MCF 10A (cell line): ENCODE measurements around the gene SPDYC. TPM values are rescaled to one million over a fixed set of nuclear protein-coding genes. Genes with fewer than 3 reads are reported as not detected.

Experiments used
- BruUV-seq: library from RNA; stranded (reverse); fragments of 400-500 nt; replicated peaks from 2 replicates; lab custom pipeline; 2021; lab: Mats Ljungman, UMichigan
- CTCF ChIA-PET: fragments of 300-600 bp; sonication (Branson Sonifier 250); formaldehyde crosslinking; extraction: SDS; loops from one replicate; lab custom pipeline; 2021; ENCODE audit warnings: antibody characterized with exemption, inconsistent platforms; lab: Yijun Ruan, JAX
- POLR2A ChIA-PET: fragments of 300-600, 350-650 bp; sonication (Branson Sonifier 250); formaldehyde crosslinking; extraction: SDS; loops from one replicate; lab custom pipeline; 2020; ENCODE audit warnings: antibody characterized with exemption, inconsistent platforms; lab: Yijun Ruan, JAX
- DNase-seq: peaks from one replicate; pipeline ENCODE4 v3.0.0-alpha.2; 2018; ENCODE audit not compliant: unreplicated experiment
- H3K27ac Mint-ChIP-seq: one replicate; pipeline ENCODE4 v1.8.0; 2022; ENCODE audit warnings: mild to moderate bottlenecking, low read depth, mixed read lengths; ENCODE audit not compliant: unreplicated experiment
- H3K27me3 Mint-ChIP-seq: one replicate; pipeline ENCODE4 v1.8.0; 2022; ENCODE audit warnings: mixed read lengths; ENCODE audit not compliant: insufficient read depth, unreplicated experiment
- H3K36me3 Mint-ChIP-seq: one replicate; pipeline ENCODE4 v1.8.0; 2022; ENCODE audit warnings: mild to moderate bottlenecking, moderate library complexity, mixed read lengths; ENCODE audit not compliant: insufficient read depth, unreplicated experiment
- H3K4me1 Mint-ChIP-seq: one replicate; pipeline ENCODE4 v1.8.0; 2022; ENCODE audit warnings: mixed read lengths; ENCODE audit not compliant: insufficient read depth, unreplicated experiment
- H3K4me3 Mint-ChIP-seq: one replicate; pipeline ENCODE4 v1.8.0; 2022; ENCODE audit warnings: mild to moderate bottlenecking, moderate library complexity, mixed read lengths; ENCODE audit not compliant: unreplicated experiment
- H3K9me3 Mint-ChIP-seq: one replicate; pipeline ENCODE4 v1.8.0; 2022; ENCODE audit warnings: mixed read lengths; ENCODE audit not compliant: unreplicated experiment
- intact Hi-C: fragments of 100-400 bp; cut with micrococcal nuclease; formaldehyde crosslinking; loops from 2 replicates; pipeline ENCODE4 v1.14.1; 2022
- total RNA-seq: library from RNA; stranded (reverse); gene quantifications from 2 replicates; pipeline ENCODE4 v1.2.3, GENCODE V29; 2022
- TF ChIP-seq, protein P1 (sequence below): fragments of 200-600 bp; IDR thresholded peaks from one replicate; pipeline ENCODE4 v1.8.0; 2022; ENCODE audit warnings: antibody characterized with exemption, mild to moderate bottlenecking; ENCODE audit not compliant: unreplicated experiment

The SPDYC gene
- total RNA-seq, 1 experiment from 2014 or later: not detected

DNA sequence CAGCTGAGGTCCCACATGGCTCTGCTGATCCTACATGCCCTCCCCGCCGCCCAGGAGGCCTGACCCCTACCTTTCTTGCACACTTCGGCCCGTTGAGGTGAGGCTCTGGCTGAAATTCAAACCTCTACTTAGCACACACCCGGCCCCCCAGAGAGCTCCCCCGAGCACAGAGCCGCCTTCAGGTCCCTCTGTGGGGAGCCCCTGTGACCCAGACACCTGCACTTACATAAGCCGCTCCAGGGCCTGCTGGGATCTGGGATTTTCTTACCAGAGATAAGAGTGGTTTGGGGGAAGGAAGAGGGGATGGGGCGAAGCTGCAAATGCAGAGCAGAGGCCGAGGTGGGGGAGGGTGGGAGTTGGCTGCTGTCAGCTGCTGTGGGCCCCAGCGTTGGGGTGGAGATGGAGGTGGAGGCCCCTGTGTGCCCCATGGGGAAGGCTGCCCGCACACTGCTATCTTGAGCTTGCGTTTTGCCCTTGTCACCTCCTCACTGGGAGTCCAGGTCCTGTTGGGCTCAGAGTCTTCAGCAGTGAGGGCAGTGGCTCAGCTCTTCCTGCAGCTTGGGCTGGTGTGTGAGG lies 42.3 kb downstream of the SPDYC start:
- intact Hi-C loops: no loop called here
- DNase-seq: no peak
- ChIA-PET POLR2A (interaction anchor here (0.6 to 0.9 kb wide), 3 partner anchors 8 to 1084 kb away, joined by 3 to 4 read pairs (median 3); no protein-coding TSS in a partner anchor), CTCF (interaction anchor here (0.6 to 1.1 kb wide), 4 partner anchors 12 to 118 kb away, joined by 3 to 4 read pairs (median 3); no protein-coding TSS in a partner anchor)
- Mint-ChIP-seq H3K4me3 (no peak overlapping the region), H3K36me3 (peaks cover 35% of the 10 kb centered on the region), H3K27ac (no peak overlapping the region), H3K9me3 (peaks cover 8% of the 10 kb centered on the region), H3K4me1 (peaks cover 6% of the 10 kb centered on the region), H3K27me3 (no peaks in the 10 kb centered on the region)
- no TSS peak for BruUV-seq
- TF ChIP-seq, protein P1, sequence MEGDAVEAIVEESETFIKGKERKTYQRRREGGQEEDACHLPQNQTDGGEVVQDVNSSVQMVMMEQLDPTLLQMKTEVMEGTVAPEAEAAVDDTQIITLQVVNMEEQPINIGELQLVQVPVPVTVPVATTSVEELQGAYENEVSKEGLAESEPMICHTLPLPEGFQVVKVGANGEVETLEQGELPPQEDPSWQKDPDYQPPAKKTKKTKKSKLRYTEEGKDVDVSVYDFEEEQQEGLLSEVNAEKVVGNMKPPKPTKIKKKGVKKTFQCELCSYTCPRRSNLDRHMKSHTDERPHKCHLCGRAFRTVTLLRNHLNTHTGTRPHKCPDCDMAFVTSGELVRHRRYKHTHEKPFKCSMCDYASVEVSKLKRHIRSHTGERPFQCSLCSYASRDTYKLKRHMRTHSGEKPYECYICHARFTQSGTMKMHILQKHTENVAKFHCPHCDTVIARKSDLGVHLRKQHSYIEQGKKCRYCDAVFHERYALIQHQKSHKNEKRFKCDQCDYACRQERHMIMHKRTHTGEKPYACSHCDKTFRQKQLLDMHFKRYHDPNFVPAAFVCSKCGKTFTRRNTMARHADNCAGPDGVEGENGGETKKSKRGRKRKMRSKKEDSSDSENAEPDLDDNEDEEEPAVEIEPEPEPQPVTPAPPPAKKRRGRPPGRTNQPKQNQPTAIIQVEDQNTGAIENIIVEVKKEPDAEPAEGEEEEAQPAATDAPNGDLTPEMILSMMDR: no peak

DNA sequence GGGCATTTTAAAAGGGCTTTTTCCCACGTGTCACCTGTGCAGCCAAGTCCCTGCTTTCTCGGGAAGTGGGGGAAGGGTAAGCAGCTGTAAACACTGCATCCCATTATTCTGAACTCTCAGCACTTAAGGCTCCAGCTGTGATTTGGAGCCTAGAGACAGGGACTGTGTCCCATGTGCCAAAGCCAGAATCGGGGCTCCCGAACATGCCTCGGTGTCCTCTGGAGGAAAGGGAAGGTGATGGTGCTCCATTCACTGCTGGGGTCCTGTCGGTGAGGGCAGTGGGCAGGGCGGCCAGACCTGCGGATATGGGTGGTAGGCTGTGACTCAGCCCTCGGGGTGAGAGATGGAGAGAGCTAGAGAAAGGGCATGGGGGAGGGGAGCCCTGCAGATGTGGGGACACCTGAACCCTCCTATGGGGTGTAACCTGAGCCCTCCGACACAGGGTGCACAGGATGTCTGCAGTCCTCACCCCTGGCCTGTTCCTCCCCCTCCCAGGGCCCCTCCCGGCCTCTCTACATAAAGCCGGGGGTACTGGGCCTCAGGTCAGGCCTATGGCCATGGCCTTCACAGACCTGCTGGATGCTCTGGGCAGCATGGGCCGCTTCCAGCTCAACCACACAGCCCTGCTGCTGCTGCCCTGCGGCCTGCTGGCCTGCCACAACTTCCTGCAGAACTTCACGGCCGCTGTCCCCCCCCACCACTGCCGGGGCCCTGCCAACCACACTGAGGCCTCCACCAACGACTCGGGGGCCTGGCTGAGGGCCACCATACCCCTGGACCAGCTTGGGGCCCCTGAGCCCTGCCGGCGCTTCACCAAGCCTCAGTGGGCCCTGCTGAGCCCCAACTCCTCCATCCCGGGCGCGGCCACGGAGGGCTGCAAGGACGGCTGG lies 43.5 kb downstream of the SPDYC start:
- Mint-ChIP-seq H3K9me3 (peaks cover 8% of the 10 kb centered on the region), H3K4me1 (peaks cover 7% of the 10 kb centered on the region), H3K27ac (no peak overlapping the region), H3K4me3 (no peak overlapping the region), H3K27me3 (no peaks in the 10 kb centered on the region), H3K36me3 (peaks cover 24% of the 10 kb centered on the region)
- TF ChIP-seq, protein P1: no peak
- intact Hi-C loops: no loop called here
- ChIA-PET CTCF (interaction anchor here (0.7 to 1.2 kb wide), 3 partner anchors 9 to 15 kb away, joined by 3 to 4 read pairs (median 4); no protein-coding TSS in a partner anchor), POLR2A (interaction anchor here (1.0 kb wide), 1 partner anchor 12 kb away, joined by 4 read pairs; no protein-coding TSS in a partner anchor)
- no TSS peak for BruUV-seq
- DNase-seq: no peak

DNA sequence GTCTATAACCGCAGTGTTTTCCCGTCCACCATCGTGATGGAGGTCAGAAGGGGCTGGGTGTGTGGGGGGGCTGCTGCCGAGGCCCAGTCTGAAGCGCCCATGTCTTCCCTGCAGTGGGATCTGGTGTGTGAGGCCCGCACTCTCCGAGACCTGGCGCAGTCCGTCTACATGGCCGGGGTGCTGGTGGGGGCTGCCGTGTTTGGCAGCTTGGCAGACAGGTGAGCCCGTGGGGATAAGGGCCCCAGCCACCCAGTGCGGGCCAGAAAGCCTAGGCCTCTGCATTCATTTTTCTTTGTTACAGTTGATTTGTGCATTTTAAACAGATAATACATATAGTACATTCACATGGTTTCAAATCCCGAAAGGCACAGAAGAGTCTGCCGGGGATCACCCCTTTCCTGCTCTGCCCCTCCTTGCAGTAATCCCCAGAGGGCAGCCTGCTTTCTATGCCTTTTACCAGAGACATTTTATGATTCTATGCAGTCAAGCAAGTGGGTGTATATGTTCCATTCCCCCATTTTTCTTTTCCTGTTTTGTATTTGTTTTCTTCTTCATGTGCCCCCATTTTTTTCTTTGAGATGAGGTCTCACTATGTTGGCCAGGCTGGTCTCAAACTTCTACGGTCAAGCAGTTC lies 44.3 kb downstream of the SPDYC start:
- ChIA-PET POLR2A (interaction anchor here (1.0 to 1.1 kb wide), 3 partner anchors 11 to 32 kb away, joined by 3 to 4 read pairs (median 4); no protein-coding TSS in a partner anchor), CTCF (interaction anchor here (0.7 to 1.2 kb wide), 2 partner anchors 10 to 14 kb away, joined by 3 to 4 read pairs; no protein-coding TSS in a partner anchor)
- H3K36me3 Mint-ChIP-seq: peaks cover 16% of the 10 kb centered on the region
- DNase-seq: no peak
- peaks cover 8% of the 10 kb centered on the region for H3K9me3 Mint-ChIP-seq
- H3K27me3 Mint-ChIP-seq: no peaks in the 10 kb centered on the region
- peaks cover 12% of the 10 kb centered on the region for H3K4me1 Mint-ChIP-seq
- no peak overlapping the region for H3K27ac Mint-ChIP-seq
- intact Hi-C loops: no loop called here
- no TSS peak for BruUV-seq
- no peak overlapping the region for H3K4me3 Mint-ChIP-seq
- TF ChIP-seq, protein P1: no peak
